Mesendoderm (in vitro differentiated cells): ENCODE results near the gene NRP2.

Experiments used
- DNase-seq: peaks from one replicate; pipeline ENCODE4 v3.0.0; 2013
- H2AK5ac ChIP-seq: 2 replicates; pipeline ENCODE4 v1.6.1; 2013; ENCODE audit warnings: low read length, inconsistent platforms
- H2BK120ac ChIP-seq: 2 replicates; pipeline ENCODE4 v1.6.1; 2013; ENCODE audit warnings: low read depth, mild to moderate bottlenecking, low read length, moderate library complexity, mixed read lengths
- H2BK15ac ChIP-seq: replicated peaks from 2 replicates; pipeline ENCODE4 v1.6.1; 2013; ENCODE audit warnings: low read depth, mild to moderate bottlenecking, moderate library complexity
- H2BK5ac ChIP-seq: 2 replicates; pipeline ENCODE4 v1.6.1; 2013; ENCODE audit warnings: low read length, inconsistent platforms
- H3K18ac ChIP-seq: 2 replicates; pipeline ENCODE4 v1.6.1; 2013; ENCODE audit warnings: mild to moderate bottlenecking, low read length, mixed read lengths
- H3K23ac ChIP-seq: one replicate; pipeline ENCODE4 v1.6.1; 2013; ENCODE audit warnings: low read length
- H3K27ac ChIP-seq: 2 replicates; pipeline ENCODE4 v1.5.1; 2013; ENCODE audit warnings: low read depth, mild to moderate bottlenecking, inconsistent platforms, low read length, moderate library complexity
- H3K27me3 ChIP-seq: 2 replicates; pipeline ENCODE4 v1.6.1; 2013; ENCODE audit warnings: low read length, control low read depth, mild to moderate bottlenecking, inconsistent platforms; ENCODE audit not compliant: insufficient read depth, poor library complexity
- H3K36me3 ChIP-seq: 2 replicates; pipeline ENCODE4 v1.6.1; 2013; ENCODE audit warnings: low read length, inconsistent platforms; ENCODE audit not compliant: control insufficient read depth, insufficient read depth
- H3K4ac ChIP-seq: one replicate; pipeline ENCODE4 v1.6.1; 2013; ENCODE audit warnings: low read depth, mild to moderate bottlenecking, low read length, moderate library complexity
- H3K4me1 ChIP-seq: 2 replicates; pipeline ENCODE4 v1.6.1; 2013; ENCODE audit warnings: low read depth, low read length, inconsistent platforms; ENCODE audit not compliant: control insufficient read depth
- H3K4me2 ChIP-seq: 2 replicates; pipeline ENCODE4 v1.6.1; 2013; ENCODE audit warnings: low read length
- H3K4me3 ChIP-seq: 2 replicates; pipeline ENCODE4 v1.5.1; 2013; ENCODE audit warnings: mild to moderate bottlenecking, low read length
- H3K56ac ChIP-seq: one replicate; pipeline ENCODE4 v1.6.1; 2013; ENCODE audit warnings: low read length
- H3K79me1 ChIP-seq: 2 replicates; pipeline ENCODE4 v1.6.1; 2013; ENCODE audit warnings: low read length, inconsistent platforms
- H3K79me2 ChIP-seq: 2 replicates; pipeline ENCODE4 v1.6.1; 2013; ENCODE audit warnings: mild to moderate bottlenecking, low read length; ENCODE audit not compliant: control insufficient read depth, insufficient read depth
- H3K9ac ChIP-seq: 2 replicates; pipeline ENCODE4 v1.6.1; 2013; ENCODE audit warnings: low read length, inconsistent platforms
- H4K5ac ChIP-seq: one replicate; pipeline ENCODE4 v1.6.1; 2013; ENCODE audit warnings: low read length
- H4K8ac ChIP-seq: one replicate; pipeline ENCODE4 v1.6.1; 2013; ENCODE audit warnings: low read depth, mild to moderate bottlenecking, control low read depth, low read length, moderate library complexity
- WGBS: extraction: QIAGEN DNeasy Blood & Tissue Kit; methylation state at CpG from one replicate; pipeline ENCODE4 v1.1.7; 2013; ENCODE audit warnings: low lambda C conversion rate, missing lambda C conversion rate; ENCODE audit not compliant: insufficient coverage; ENCODE audit errors: extremely low coverage; 5-methylcytosine and 5-hydroxymethylcytosine counted together

NRP2 gene

GRCh38 chr2:205715831-205716525 is 33.7 kb downstream of the NRP2 start:
- H2BK15ac ChIP-seq: no peak overlapping the region
- H3K9ac ChIP-seq: no peak overlapping the region
- no peak for DNase-seq
- no peak overlapping the region for H3K27ac ChIP-seq
- peaks cover 7% of the 10 kb centered on the region for H3K4me1 ChIP-seq
- no peak overlapping the region for H3K23ac ChIP-seq
- H3K56ac ChIP-seq: no peak overlapping the region
- no CpG with 5 or more reads among the region's 20 CpGs for WGBS
- no peak overlapping the region for H3K4me2 ChIP-seq
- no peak overlapping the region for H3K18ac ChIP-seq
- H4K5ac ChIP-seq: no peak overlapping the region
- no peak overlapping the region for H2AK5ac ChIP-seq
- no peak overlapping the region for H3K4me3 ChIP-seq
- no peak overlapping the region for H2BK120ac ChIP-seq
- H3K79me1 ChIP-seq: no peaks in the 10 kb centered on the region
- H3K36me3 ChIP-seq: no peaks in the 10 kb centered on the region
- no peak overlapping the region for H3K4ac ChIP-seq
- H2BK5ac ChIP-seq: no peak overlapping the region
- H3K27me3 ChIP-seq: no peaks in the 10 kb centered on the region
- H4K8ac ChIP-seq: no peak overlapping the region
- no peaks in the 10 kb centered on the region for H3K79me2 ChIP-seq

DNA sequence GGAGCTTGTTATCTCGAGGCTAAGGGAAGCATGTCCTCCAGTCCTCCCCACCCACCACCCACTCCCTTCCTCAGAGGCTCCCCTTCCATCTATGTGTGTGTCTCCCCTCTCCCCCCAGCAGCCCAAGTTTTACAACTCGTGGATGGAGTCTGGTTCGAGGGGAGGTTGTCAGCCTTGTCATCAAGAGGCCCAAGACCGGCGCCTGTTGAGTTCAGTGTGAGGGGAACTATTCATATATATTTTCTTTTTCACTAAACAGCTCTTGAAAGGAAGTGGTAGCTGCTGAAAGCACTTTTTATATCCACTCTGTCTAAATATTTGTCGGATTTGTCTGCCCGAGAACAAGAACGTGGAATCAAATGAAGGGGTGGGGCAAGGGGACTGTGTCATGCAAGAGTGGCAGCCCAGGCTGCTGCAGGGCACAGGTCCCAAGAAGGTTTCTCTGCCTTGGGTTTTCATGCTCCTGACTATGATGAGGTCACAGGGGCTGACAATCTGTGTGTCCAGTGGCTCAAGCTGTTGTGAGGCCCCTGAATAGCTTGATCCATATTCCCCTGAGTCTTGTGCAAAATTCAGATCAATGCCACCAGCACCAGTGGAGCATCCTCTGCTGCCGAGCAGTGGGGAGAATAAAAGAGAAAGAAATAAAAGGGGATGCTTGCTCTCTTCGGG is 35.0 kb downstream of the NRP2 start:
- no peak for DNase-seq
- Histone ChIP-seq H2AK5ac (no peak overlapping the region), H4K8ac (no peak overlapping the region), H3K4me2 (no peak overlapping the region), H2BK15ac (no peak overlapping the region), H4K5ac (no peak overlapping the region), H3K23ac (no peak overlapping the region), H3K27me3 (no peaks in the 10 kb centered on the region), H3K56ac (no peak overlapping the region), H2BK5ac (no peak overlapping the region), H3K79me2 (no peaks in the 10 kb centered on the region), H3K4me1 (peaks cover 10% of the 10 kb centered on the region), H3K4me3 (no peak overlapping the region), H3K27ac (no peak overlapping the region), H3K36me3 (no peaks in the 10 kb centered on the region), H3K4ac (no peak overlapping the region), H3K79me1 (no peaks in the 10 kb centered on the region), H3K18ac (no peak overlapping the region), H3K9ac (no peak overlapping the region), H2BK120ac (no peak overlapping the region)
- no CpG with 5 or more reads among the region's 10 CpGs for WGBS

DNA sequence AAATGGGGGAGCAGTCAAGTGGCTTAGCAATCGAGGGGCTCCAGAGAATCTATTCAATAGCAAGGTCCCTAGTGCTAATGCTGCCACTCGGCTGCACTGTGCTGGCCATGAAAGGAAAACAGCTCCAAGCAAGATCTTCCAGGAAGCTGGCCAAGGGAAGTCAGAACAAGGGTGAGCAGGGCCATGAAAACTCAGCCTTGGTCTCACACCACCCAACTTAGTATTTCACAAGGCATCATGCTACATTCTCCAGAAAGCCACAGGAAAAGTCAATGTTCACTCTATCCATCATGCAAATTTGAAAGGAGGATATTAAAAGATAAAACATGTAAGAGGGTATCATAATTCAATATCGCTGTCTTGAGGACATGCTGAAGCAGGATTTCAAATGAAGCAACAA is 35.7 kb downstream of the NRP2 start:
- Histone ChIP-seq H3K18ac (no peak overlapping the region), H2AK5ac (no peak overlapping the region), H3K27me3 (no peaks in the 10 kb centered on the region), H2BK120ac (no peak overlapping the region), H3K56ac (no peak overlapping the region), H3K27ac (no peak overlapping the region), H3K4me1 (peaks cover 10% of the 10 kb centered on the region), H2BK5ac (no peak overlapping the region), H3K36me3 (no peaks in the 10 kb centered on the region), H3K23ac (no peak overlapping the region), H4K5ac (no peak overlapping the region), H3K4me3 (no peak overlapping the region), H3K79me1 (no peaks in the 10 kb centered on the region), H3K79me2 (no peaks in the 10 kb centered on the region), H3K9ac (no peak overlapping the region), H4K8ac (no peak overlapping the region), H3K4me2 (no peak overlapping the region), H2BK15ac (no peak overlapping the region), H3K4ac (no peak overlapping the region)
- no CpG with 5 or more reads among the region's 3 CpGs for WGBS
- DNase-seq: no peak

DNA sequence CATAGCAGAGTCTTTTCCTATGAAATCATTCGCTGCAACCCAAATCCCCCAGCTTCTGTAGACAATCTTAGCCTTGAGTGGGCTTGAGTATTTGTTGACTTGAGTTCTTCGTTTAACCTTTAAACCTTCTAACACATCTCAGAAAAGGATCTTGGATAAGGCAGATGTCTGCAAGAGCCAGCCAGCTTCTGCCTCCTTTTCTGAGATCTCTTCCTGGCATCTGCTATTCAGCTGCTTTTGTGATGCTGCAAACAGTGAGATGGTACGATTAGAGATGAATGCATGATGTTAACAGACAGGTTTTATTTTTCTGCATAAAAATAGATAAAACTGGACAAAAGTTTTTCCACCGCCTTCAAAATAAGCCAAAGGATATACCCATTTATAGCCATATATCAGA is 37.5 kb downstream of the NRP2 start:
- H3K4me1 ChIP-seq: peaks cover 6% of the 10 kb centered on the region

DNA sequence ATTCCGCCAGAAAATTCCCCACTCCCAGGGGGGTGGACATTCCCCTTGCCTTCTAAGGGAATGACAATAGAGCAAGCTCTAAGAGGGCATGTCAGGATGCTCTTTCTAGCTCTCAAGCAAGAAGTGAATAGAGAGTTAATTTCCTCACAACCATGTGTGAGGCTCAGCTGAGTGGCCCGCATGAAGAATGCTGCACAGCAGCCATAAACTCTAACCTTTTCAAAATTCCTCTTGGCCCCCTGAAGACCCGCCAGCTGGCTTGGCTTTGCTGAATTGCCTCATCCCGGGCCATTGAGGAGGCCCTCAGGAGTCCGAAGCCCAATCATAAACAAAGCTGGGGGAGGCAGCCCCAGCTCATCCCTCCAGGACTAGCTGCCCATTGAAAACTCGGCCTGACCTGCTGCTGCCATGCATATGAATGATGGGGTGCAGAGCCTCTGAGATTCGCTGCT is 38.2 kb downstream of the NRP2 start:
- no peak overlapping the region for H3K18ac ChIP-seq
- no peak overlapping the region for H3K23ac ChIP-seq
- H3K27me3 ChIP-seq: no peaks in the 10 kb centered on the region
- no peak overlapping the region for H2BK5ac ChIP-seq
- peaks cover 6% of the 10 kb centered on the region for H3K4me1 ChIP-seq
- H3K56ac ChIP-seq: peak overlapping the region; percentile 40
- H4K5ac ChIP-seq: no peak overlapping the region
- H3K79me1 ChIP-seq: no peaks in the 10 kb centered on the region
- H3K9ac ChIP-seq: no peak overlapping the region
- H4K8ac ChIP-seq: no peak overlapping the region
- WGBS: no CpG with 5 or more reads among the region's 7 CpGs
- DNase-seq: peak; percentile 79
- no peak overlapping the region for H3K27ac ChIP-seq
- H2BK120ac ChIP-seq: no peak overlapping the region
- H2AK5ac ChIP-seq: no peak overlapping the region
- H3K4ac ChIP-seq: no peak overlapping the region
- no peak overlapping the region for H3K4me2 ChIP-seq
- H2BK15ac ChIP-seq: no peak overlapping the region
- H3K4me3 ChIP-seq: no peak overlapping the region
- no peaks in the 10 kb centered on the region for H3K79me2 ChIP-seq
- H3K36me3 ChIP-seq: peaks cover 3% of the 10 kb centered on the region

More for the DNA sequence above, 37.5 kb downstream of the NRP2 start:
- no peak overlapping the region for H2AK5ac ChIP-seq
- no peak overlapping the region for H3K4me3 ChIP-seq
- no peaks in the 10 kb centered on the region for H3K27me3 ChIP-seq
- no peak overlapping the region for H3K23ac ChIP-seq
- H2BK120ac ChIP-seq: no peak overlapping the region
- H3K79me1 ChIP-seq: no peaks in the 10 kb centered on the region
- H3K9ac ChIP-seq: no peak overlapping the region
- no peaks in the 10 kb centered on the region for H3K79me2 ChIP-seq
- H2BK15ac ChIP-seq: no peak overlapping the region
- H3K27ac ChIP-seq: no peak overlapping the region
- no peak overlapping the region for H3K4me2 ChIP-seq
- H4K5ac ChIP-seq: no peak overlapping the region
- H3K36me3 ChIP-seq: no peaks in the 10 kb centered on the region
- H3K56ac ChIP-seq: no peak overlapping the region
- no peak overlapping the region for H2BK5ac ChIP-seq
- no peak overlapping the region for H3K4ac ChIP-seq
- no CpG with 5 or more reads among the region's 4 CpGs for WGBS
- no peak overlapping the region for H4K8ac ChIP-seq
- no peak for DNase-seq
- H3K18ac ChIP-seq: no peak overlapping the region
